Mesenteric fat pad (tissue), 1 donor: ENCODE results near the gene GLRX. TPM values are rescaled to one million over a fixed set of nuclear protein-coding genes. Genes with fewer than 3 reads are reported as not detected.
"Not testable (repeated sequence)": the region's sequence is repeated elsewhere in the genome, so short reads cannot be mapped to it uniquely, and the experiment has no call there.

ENCODE experiments used
- DNase-seq: peaks from one replicate; pipeline ENCODE4 v3.0.0-alpha.2; 2020; ENCODE audit warnings: low spot score
- total RNA-seq: library from RNA; stranded (reverse); fragmentation: NEBNext Ultra II Directional; extraction: Animal tissue kit (Norgen Biotek cat#: 25700); gene quantifications from one replicate; pipeline ENCODE4 v1.2.1, GENCODE V29; 2021
- donor health status: DM: yes; HTN: yes; CAD: no.

GLRX gene
- total RNA-seq, 1 donor from 2014 or later, result 155 TPM

DNA sequence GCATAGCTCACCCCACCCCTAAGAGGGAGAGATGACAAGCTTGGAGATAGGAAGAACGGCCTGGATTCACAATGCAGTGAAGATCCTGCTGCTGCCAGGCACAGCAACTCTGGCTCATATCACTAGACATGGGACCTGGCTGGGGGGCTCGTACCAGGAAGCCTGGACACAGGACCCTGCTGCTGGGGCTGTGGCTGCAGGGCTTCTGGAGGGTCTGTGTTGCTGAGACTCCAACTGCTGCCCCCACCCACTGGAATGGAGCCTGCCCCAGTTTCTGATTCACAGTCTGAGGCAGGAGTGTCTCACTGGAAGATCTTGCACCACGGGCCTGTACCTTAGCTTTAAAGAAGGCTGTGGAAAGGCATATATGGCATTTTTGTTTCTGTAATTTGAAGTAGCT, 31.0 kb upstream of the GLRX start:
- DNase-seq, result no peak

DNA sequence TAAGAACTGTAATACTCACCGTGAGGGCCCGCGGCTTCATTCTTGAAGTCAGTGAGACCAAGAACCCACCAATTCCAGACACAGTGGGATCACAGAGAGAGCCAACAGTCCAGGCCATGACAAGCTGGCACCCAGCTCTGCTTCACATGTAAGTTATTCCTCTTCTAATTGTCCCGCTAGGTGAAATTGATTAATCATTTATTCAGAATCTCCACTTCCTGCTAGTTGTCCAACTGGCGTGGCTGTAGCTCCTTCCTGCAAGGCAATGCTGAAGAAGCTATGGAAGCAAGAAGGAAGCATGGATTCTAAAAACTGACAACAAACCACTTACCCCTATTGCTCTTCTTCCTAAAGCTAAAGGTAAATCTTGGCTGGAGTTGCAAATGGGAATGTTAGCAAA, 30.0 kb upstream of the GLRX start:
- no peak for DNase-seq

DNA sequence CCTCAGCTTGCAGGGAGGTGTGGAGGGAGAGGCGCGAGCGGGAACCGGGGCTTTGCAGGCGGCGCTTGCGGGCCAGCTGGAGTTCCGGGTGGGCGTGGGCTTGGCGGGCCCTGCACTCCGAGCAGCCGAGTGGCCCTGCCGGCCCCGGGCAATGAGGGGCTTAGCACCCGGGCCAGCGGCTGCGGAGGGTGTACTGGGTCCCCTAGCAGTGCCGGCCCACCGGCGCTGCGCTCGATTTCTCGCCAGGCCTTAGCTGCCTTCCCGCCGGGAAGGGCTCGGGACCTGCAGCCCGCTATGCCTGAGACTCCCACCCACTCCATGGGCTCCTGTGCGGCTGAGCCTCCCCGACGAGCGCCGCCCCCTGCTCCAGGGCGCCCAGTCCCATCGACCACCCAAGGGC, 28.6 kb upstream of the GLRX start:
- DNase-seq, result not testable (repeated sequence)

DNA sequence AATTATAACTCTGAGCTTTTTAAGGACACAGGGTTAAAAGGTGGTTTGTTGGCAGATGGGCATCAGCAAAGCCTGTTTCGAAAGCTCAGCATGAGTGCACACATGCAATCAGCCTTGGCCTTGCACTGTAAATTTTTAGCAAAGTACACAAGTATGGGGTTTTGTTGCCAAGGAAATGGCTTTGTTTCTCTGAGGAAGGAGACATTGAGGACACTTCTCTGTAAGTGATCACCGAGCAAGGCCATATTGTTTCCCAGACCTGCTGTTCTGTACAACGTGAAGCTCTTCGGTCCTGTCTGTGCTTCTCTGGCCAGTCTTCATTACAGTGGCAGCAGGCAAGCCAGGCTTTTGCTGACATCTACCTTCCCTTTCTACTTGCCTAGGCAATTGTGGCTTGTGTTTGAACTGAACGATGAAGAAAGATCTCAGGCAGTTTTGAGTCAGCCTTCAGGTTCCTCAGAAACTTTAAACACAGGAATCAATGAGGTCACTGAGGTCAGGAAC, 27.9 kb upstream of the GLRX start:
- DNase-seq, result no peak

DNA sequence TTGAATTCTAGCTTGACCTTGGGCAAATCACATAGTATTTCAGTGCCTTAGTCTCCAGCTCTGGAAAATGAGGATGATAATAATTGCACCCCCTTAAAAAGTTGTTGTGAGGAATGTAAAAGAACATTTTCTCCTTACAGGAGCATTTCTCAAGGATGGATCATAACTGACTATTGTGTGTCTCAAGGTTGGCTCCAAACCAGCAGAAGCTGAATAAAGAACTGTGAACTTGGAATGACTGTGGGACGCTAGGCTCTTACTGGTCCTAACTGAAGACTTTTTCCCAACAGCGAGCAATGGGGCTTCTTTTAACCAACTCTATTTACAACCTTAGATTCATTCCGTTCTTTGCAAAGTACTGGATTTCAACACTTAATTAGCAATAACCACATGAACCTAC, 26.2 kb upstream of the GLRX start:
- DNase-seq, result no peak

DNA sequence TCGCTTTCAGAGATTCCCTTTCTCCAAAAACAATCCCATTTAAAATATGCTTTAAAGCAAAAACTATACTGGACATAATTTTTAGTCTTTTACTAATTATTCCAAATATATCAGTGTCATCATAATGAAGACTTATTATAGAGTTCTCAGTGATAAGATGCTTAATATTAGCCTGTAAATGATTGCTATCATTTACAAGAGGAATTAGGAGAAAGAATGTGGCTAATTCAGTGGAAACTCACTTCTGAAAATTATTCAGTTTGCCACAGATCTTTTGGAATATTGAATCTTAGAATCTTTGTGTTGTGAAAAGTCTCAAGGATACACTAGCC, 24.7 kb upstream of the GLRX start:
- no peak for DNase-seq

DNA sequence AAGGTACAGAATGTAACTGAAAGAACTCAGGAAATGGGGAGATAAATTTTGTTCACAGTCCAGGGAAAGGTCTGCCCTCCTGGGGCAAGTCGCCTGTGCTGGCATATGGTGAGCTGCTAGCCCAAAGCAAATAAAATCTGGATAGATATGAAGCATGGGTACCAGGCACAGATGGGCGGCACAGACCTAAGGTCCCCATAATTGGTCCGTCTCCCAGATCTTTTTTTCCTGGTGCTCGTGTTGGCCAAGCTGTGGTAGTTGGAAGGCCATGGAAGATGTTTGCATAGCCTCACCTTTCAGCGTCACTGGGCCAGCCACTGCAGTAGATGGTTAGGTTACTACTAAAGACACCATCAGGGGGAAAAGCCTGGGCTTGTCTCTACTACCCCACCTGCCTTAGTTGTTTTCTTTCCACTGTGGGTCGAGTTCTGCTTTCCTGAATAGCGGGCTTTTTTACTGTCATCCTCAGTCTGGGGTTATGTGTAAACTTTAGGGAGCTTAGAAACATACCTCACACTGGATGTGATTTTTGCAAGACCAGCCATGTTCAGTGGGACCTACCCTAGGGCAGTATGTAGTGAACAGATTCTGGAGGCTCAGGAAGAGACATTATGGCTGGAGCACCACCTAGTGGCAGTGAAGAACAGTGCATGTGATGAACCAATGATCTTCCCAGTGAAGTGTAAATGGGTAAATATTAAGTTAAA, 24.2 kb upstream of the GLRX start:
- no peak for DNase-seq

DNA sequence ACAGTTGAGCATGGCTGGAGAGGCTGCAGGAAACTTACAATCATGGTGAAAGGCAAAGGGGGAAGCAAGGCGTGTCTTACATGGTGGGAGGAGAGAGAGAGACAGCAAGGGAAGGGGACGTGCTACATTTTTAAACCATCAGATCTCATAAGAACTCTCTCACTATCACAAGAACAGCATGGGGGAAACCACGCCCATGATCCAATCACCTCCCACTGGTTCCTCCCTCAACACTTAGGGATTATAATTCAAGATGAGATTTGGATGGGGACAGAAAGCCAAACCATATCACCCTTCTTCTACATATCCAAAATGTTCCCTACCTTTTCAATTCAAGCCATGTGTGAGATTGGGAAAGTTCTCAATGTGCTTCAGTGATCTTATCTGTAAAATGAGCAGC, 22.9 kb upstream of the GLRX start:
- DNase-seq, result no peak

DNA sequence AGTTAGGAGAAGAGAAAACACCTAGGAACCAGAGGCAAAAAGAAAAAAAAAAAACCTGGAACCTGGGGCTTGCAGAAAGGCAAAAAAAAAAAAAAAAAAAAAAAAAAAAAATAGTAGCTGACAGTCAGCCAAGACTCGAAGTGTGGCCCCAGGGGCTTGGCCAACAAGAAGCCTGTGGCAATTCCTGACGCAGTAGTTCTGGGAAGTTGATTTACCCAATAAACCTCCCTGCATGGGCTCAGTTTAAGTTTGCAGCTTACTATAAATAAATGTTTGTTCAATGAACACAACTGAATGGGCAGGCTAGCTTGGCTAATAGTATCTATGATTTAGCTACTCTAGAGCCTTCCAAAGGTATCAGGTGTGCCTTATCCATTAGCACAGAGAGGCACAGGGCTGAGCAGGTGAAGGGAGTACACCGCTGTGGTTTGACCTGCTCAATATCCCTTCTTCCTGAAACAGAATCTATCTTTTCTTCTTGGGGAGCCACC, 21.3 kb upstream of the GLRX start:
- DNase-seq, result no peak

DNA sequence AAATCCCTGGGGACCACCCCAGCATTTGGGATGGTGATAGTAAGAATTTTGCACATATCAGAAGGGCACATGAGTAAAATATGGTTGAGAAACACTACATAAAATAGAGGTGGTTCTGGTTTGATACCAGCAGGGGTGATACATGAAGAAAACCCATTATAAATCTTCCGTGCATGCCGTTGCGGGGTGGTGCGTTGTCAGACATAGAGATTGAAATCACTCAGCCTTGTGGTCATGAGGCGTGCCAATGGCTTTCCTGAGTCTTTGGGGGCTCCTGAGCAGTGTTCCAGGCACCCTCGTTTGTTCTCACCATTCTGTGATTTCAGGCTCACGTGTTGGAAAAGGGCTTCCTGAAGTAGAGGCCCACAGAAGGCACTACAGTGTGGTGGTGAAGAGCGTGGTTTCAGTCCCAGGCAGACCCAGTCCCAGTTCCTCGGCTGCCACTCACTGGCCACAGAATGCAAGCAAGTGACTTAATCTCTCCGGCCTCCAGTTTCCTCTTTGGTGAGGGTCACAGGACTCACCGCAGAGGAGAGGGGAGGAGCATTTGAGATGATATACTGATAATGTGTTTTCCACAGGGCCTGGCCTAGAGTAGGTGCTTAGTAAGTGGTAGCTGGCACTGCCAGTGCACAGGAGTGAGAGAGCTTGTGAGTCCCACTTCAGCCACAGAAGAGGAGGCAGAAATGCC, 20.5 kb upstream of the GLRX start:
- no peak for DNase-seq

DNA sequence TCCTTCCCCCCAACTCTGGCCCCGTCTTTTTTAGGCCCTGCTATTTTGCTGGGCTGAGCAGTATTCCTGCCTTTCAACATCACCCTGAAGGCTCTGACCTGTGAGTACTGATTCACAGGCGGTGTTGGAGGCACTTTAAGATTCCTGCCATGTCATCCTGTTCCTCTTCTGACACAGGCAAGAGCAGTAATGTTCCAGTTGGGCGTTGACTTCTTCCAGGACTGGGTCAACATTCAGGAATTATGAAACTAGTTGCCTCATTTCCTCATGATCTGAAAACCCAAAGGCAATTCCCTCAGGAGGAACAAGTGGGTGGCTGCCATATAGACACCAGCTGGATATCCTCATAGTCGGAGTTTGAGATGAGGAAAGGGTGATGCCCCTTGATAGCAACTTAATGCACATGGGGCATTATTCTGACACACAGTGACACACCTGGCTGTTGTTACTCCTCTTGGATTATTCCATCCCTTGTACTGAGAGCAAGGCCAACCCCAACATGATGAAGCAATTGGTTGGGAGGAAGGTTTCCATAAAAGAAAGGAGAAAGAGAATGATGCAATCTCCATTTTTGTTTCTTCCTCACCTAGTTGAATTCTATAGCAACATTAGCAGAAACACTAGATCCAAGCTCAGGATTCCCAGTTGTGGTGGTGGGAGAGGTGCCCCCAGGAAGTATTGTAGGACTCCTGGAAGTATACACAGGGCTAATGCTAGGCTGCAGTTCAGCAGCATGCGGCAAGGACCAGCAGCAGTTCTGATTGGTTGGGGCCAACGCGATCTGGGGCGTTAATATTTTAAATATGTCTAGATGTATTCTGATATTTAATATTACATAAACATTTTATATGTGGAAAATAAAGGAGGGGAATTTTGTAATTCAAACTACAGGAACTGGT, 19.6 kb upstream of the GLRX start:
- DNase-seq, result no peak

DNA sequence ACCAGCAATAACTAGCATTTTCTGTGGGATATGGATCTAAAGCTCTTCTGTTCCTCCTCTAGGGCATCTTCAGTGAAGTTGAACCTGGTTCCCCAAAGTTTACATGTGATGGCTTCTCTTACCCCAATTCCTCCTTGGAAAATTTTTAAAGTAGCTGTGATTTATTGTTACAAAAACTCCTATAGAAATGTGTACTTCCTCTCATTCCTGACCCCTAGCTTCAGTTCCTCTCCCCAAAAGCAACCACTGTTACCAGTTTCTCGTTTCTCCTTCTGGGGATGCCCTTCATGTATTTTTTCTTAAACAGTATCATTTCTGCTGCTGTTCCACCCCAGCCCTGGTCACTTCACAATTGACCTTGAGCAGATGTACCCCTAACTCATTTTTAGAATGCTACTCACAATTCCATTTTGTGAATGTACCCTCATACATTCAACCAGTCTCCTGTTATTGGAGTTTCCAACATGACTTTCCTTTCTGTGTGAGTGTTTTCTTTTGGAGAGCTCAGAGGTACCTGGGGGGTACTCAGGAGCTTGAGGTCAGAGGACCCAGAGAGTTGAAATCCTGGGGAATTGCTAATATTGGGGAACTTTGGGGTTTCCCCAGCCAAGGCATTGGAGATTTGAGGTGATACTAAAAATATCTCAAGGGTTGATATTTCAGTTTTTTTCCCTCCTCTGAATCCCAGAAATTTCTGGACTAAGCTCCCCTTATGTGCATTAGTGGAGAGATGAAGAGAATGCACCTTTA, 18.6 kb upstream of the GLRX start:
- DNase-seq, result no peak

DNA sequence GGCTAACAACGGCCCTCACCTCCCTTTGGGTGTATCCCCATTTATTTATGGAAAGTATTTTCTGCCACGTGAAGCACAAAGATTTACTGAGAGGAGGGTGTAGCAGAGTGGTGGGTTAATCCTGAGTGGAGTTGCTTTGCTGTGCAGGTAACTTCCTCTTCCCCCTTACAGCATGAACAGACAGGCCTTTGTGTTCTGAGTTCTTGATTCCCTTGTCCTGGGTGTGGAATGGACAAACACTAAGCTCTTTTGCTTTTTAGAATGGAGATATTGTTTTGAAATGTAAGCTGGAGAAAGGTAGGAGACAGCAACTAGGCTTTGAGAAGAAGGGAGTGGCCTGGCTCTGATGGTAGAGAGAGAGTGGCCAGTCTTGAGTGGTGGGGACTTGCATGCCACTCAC, 17.1 kb upstream of the GLRX start:
- DNase-seq, result no peak

DNA sequence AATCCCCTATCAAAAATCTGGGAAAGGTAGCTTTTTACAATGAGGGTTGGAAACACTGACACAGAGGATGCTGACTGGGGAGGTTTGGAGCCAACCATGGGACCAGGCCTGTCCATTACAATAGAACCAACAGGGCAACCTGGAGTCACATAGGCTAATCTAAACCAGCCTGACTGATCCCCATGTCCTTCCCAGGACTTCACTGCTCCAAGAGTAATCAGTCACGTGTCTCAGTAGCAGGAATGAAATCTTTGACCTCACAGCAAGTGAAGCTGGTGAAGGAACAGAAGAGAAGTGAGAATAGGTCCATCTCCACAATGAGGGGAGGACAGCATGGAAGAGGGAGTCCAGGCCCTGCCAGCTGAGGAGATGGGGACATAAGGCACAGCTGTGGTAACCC, 16.0 kb upstream of the GLRX start:
- no peak for DNase-seq

DNA sequence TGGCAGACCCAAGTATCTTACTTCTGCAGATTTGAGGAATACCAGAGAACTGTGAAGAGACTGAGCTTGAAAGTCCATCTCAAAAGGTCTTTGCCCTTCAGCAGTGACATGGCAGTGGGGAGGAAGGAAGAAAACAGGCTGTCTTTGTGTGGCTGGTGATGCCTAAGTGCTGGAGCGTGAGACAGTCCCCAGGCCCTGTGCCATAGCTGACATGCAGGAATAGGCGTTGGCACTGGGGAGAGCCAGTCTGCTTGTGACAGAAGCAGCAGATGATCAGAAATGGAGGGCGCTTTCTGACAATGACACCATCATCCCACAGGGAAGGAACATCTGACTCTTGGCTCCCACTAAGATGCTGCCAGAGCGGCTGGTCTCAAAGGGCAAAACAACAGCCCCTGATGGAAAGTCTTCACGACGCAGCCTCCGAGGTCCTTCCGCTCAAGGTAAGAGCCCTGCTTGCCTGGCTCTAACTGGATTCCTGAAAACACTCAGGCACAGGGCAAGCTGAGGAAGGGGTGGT, 15.5 kb upstream of the GLRX start:
- no peak for DNase-seq

DNA sequence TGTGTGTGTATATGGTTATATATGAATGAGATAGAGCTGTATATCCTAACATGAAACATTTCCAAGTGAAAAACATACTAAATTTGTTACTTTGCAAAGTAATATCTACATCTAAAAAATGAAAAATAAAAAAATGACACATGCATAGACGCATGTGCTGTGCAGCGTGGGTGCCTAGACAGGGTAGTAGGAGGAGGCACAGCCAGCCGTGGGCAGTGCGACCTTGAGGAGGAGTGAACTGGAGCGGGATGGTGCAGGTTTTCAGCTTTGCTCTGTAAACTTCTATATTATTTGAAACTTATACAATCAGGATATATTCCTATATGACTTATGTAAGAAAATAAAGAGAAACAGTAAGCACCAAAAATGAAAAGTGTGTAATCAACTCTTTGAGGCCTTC, 15.0 kb upstream of the GLRX start:
- no peak for DNase-seq

DNA sequence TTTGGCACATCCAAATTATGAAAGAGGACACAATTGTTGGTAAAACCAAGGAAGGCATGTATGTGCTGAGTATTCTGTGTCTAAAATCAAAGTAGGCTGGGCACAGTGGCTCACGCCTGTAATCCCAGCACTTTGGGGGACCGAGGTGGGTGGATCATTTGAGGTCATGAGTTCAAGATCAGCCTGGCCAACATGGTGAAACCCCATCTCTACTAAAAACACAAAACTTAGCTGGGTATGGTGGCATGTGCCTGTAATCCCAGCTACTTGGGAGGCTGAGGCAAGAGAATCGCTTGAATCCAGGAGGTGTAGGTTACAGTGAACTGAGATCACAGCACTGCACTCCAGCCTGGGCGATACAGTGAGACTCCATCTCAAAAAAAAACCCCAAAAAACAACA, 14.4 kb upstream of the GLRX start:
- not testable (repeated sequence) for DNase-seq

DNA sequence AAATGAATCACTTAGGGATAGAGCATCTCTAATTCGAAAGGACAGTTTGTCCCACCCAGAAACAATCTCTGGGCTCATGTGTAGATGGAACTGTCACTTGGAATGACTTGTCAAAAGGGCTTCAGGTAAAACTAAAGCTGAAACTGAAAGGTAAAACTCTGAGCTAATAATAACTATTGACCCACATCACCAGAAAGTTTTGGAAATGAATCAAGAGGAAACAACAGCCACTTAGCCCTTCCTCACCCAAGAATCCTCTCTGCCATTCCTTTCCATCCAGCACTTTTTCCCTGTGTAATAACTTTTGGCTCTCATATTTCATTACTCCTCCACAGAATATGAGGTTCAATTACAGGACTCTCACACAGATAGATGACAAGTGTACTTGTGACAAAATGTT, 14.0 kb upstream of the GLRX start:
- DNase-seq, result no peak

DNA sequence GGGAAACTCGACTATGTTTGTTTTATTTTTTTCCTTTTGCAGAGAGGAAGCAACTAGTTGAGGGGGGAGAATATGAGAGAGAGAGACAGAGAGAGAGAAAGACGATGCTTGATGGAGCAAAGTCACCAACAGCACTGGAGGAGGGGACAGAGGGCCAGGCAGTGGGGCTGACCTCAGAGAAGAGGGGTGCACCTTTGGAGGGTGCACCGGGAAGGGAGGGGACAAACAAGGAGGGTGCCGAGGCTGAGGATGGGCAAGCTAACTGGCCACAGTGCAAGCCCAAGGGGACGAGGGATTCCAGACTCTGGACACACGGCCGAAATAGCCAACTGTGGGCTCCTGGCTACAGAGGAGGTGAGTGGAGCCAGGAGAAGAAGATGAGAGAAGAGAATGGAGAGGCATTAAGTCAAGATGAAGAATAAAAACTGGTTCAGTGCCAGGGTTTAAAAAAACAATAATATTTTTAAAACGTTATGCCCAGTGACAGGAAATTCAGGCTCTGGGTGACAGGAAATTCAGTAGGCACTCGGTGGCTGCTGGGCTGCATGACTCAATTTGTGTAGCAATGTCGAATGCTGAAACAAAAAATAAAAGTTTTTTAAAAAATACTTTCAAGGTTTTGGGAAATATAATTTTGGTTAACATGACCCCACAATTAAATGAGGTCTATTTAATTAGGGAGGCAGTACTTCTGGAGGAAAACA, 13.3 kb upstream of the GLRX start:
- no peak for DNase-seq

DNA sequence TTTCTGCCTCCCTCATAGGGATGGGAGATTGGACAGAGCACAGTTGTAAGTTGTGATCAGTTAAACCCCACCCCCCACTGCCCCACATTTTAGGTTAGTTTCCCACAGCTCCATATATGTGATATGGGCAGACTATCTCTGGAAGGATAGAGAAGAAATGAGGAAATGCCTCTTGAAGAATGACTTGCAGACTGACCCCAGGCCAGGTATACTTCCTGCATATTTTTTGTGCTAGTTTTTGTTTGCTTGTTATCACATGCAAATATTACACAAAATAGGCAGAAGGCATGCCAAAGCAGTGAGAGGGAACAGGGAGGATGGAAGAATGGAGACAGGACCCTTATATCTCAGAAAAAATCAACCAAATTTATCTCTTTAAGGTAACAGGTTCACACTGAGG, 10.1 kb upstream of the GLRX start:
- DNase-seq, result no peak
